ENCODE results near the gene LHFPL2.
"Not testable (repeated sequence)": the region's sequence is repeated elsewhere in the genome, so short reads cannot be mapped to it uniquely, and the experiment has no call there.

The LHFPL2 gene

GRCh38 chr5:78648359-78649210, at the start of gene LHFPL2:
Gene LHFPL2, minus strand, starts transcription at chr5:78648772. Its CDS starts 138,559 bp downstream, at chr5:78510213.
- in situ Hi-C loops (cut with MboI; ENCODE audit: low sequenced_read_pairs), result no loop called here

- in situ Hi-C loops (cut with MboI; ENCODE audit: low sequenced_read_pairs), result no loop called here
Measured at GRCh38 chr5:78696637-78697036, 48.1 kb upstream of the LHFPL2 start.

GRCh38 chr5:78696052-78696451, 47.5 kb upstream of the LHFPL2 start:
- in situ Hi-C loops (cut with MboI; ENCODE audit: low sequenced_read_pairs), result not testable (repeated sequence)

GRCh38 chr5:78693339-78693738, 44.8 kb upstream of the LHFPL2 start:
- in situ Hi-C loops (cut with MboI; ENCODE audit: low sequenced_read_pairs), result no loop called here

GRCh38 chr5:78691084-78691960, 42.8 kb upstream of the LHFPL2 start:
- in situ Hi-C loops (cut with MboI; ENCODE audit: low sequenced_read_pairs), result no loop called here

GRCh38 chr5:78690253-78690972, 41.8 kb upstream of the LHFPL2 start:
- in situ Hi-C loops (cut with MboI; ENCODE audit: low sequenced_read_pairs), result no loop called here

- in situ Hi-C loops (cut with MboI; ENCODE audit: low sequenced_read_pairs), result no loop called here
Measured at GRCh38 chr5:78689540-78690252, 41.1 kb upstream of the LHFPL2 start.

- in situ Hi-C loops (cut with MboI; ENCODE audit: low sequenced_read_pairs), result not testable (repeated sequence)
Measured at GRCh38 chr5:78687514-78687913, 38.9 kb upstream of the LHFPL2 start.

GRCh38 chr5:78683905-78684304, 35.3 kb upstream of the LHFPL2 start:
- in situ Hi-C loops (cut with MboI; ENCODE audit: low sequenced_read_pairs), result not testable (repeated sequence)

- in situ Hi-C loops (cut with MboI; ENCODE audit: low sequenced_read_pairs), result no loop called here
Measured at GRCh38 chr5:78679905-78680304, 31.3 kb upstream of the LHFPL2 start.

- in situ Hi-C loops (cut with MboI; ENCODE audit: low sequenced_read_pairs), result no loop called here
Measured at GRCh38 chr5:78677777-78678668, 29.5 kb upstream of the LHFPL2 start.

GRCh38 chr5:78675956-78676730, 27.6 kb upstream of the LHFPL2 start:
- in situ Hi-C loops (cut with MboI; ENCODE audit: low sequenced_read_pairs), result no loop called here

- in situ Hi-C loops (cut with MboI; ENCODE audit: low sequenced_read_pairs), result not testable (repeated sequence)
Measured at GRCh38 chr5:78673827-78674226, 25.3 kb upstream of the LHFPL2 start.

- in situ Hi-C loops (cut with MboI; ENCODE audit: low sequenced_read_pairs), result no loop called here
Measured at GRCh38 chr5:78672154-78672553, 23.6 kb upstream of the LHFPL2 start.

GRCh38 chr5:78671609-78672008, 23.0 kb upstream of the LHFPL2 start:
- in situ Hi-C loops (cut with MboI; ENCODE audit: low sequenced_read_pairs), result no loop called here

GRCh38 chr5:78670701-78671269, 22.2 kb upstream of the LHFPL2 start:
- in situ Hi-C loops (cut with MboI; ENCODE audit: low sequenced_read_pairs), result no loop called here

- in situ Hi-C loops (cut with MboI; ENCODE audit: low sequenced_read_pairs), result no loop called here
Measured at GRCh38 chr5:78669331-78669730, 20.8 kb upstream of the LHFPL2 start.

- in situ Hi-C loops (cut with MboI; ENCODE audit: low sequenced_read_pairs), result no loop called here
Measured at GRCh38 chr5:78667461-78668103, 19.0 kb upstream of the LHFPL2 start.

Data from HL-60/S4 treated with phorbol 12-myristate 13-acetate at 8.2 ng/mL for 4 days and 3 days (cell line).